HepG2 (cell line): ENCODE data around the gene CYB5A. TPM values are rescaled to one million over a fixed set of nuclear protein-coding genes. Genes with fewer than 3 reads are reported as not detected.

ENCODE experiments used
- BCL3 ChIP-seq: sonication (generic); formaldehyde crosslinking; IDR thresholded peaks from 2 replicates; pipeline ENCODE4 v1.5.1; 2020; ENCODE audit warnings: mild to moderate bottlenecking, missing genetic modification reagents, moderate library complexity
- CSRNP2 ChIP-seq: sonication (generic); formaldehyde crosslinking; conservative IDR thresholded peaks from 2 replicates; pipeline ENCODE4 v1.8.0; 2022; ENCODE audit warnings: low read depth, missing genetic modification reagents
- GTF3A ChIP-seq: sonication (generic); formaldehyde crosslinking; conservative IDR thresholded peaks from 2 replicates; pipeline ENCODE4 v1.4.0; 2020; ENCODE audit warnings: mild to moderate bottlenecking, missing genetic modification reagents
- KAT2B ChIP-seq: fragments of 150-350 bp; IDR thresholded peaks from 2 replicates; pipeline ENCODE4 v1.6.1; 2014; ENCODE audit warnings: low read depth, low read length, borderline replicate concordance
- ZNF34 ChIP-seq: sonication (generic); formaldehyde crosslinking; IDR thresholded peaks from 2 replicates; pipeline ENCODE4 v1.4.0; 2020; ENCODE audit warnings: mild to moderate bottlenecking, missing genetic modification reagents, borderline replicate concordance
- polyA plus RNA-seq, 8 experiments: library from polyadenylated mRNA; depleted of rRNA in 3 of 8; stranded (reverse) in 7 of 8; unstranded in 1 of 8; fragments of >200 nt; fragmentation: Illumina TruSeq in 4 of 8; extraction: Trizol in 4 of 8; gene quantifications; 2 replicates each; pipeline versions ENCODE4 v1.2.1 to v1.2.3, GENCODE V29; 2011 to 2016; ENCODE audit warnings: low read depth in 4 of 8, missing spikeins in 1 of 8, mixed read lengths in 1 of 8; ENCODE audit not compliant: insufficient read depth in 1 of 8
- total RNA-seq, 5 experiments: library from RNA; depleted of rRNA; stranded (reverse); fragments of >200 nt; fragmentation: Illumina TruSeq; extraction: Trizol; gene quantifications; 2 replicates each; pipeline ENCODE4 v1.2.3, GENCODE V29; 2016; ENCODE audit warnings: low read depth in 1 of 5
- TF ChIP-seq, protein P1 (sequence below): sonication (generic); formaldehyde crosslinking; IDR thresholded peaks from 2 replicates; pipeline ENCODE4 v1.5.1; 2020; ENCODE audit warnings: missing genetic modification reagents, mild to moderate bottlenecking, borderline replicate concordance
- TF ChIP-seq, protein P2 (sequence below), 2 experiments: sonication (generic) in 1 of 2; formaldehyde crosslinking in 1 of 2; IDR thresholded peaks; 2 replicates each; pipeline versions ENCODE4 v1.4.0 to v1.6.1; 2016 to 2020; ENCODE audit warnings: borderline replicate concordance in 1 of 2, low read depth in 1 of 2, mild to moderate bottlenecking in 1 of 2, missing genetic modification reagents in 1 of 2
- TF ChIP-seq, protein P3 (sequence below): sonication (generic); formaldehyde crosslinking; IDR thresholded peaks from 2 replicates; pipeline ENCODE4 v1.4.0; 2020; ENCODE audit warnings: missing genetic modification reagents

Gene CYB5A
- total and polyA plus RNA-seq, 2 of the 13 experiments (the other 11 are each of a cell fraction or from before 2014, with no cell fraction given) = 215 to 356 TPM

GRCh38 chr18:74277296-74277695 lies 14.5 kb downstream of the CYB5A start (continued):
- no peak for TF ChIP-seq CSRNP2 (CRISPR knock-in tag)
- TF ChIP-seq, protein P1, sequence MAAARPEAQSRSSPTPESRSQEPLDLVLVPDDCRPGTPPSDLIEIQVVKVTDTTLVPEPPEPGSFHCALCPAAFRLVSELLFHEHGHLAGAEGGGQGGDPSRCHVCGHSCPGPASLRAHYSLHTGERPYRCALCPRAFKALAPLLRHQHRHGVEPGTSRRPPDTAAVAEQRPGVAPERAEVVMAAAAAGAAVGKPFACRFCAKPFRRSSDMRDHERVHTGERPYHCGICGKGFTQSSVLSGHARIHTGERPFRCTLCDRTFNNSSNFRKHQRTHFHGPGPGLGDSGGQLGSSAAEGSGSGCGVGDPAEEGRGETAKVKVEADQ = no peak
- TF ChIP-seq KAT2B = no peak
- TF ChIP-seq, protein P2, sequence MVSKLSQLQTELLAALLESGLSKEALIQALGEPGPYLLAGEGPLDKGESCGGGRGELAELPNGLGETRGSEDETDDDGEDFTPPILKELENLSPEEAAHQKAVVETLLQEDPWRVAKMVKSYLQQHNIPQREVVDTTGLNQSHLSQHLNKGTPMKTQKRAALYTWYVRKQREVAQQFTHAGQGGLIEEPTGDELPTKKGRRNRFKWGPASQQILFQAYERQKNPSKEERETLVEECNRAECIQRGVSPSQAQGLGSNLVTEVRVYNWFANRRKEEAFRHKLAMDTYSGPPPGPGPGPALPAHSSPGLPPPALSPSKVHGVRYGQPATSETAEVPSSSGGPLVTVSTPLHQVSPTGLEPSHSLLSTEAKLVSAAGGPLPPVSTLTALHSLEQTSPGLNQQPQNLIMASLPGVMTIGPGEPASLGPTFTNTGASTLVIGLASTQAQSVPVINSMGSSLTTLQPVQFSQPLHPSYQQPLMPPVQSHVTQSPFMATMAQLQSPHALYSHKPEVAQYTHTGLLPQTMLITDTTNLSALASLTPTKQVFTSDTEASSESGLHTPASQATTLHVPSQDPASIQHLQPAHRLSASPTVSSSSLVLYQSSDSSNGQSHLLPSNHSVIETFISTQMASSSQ (IDR thresholded peaks at IDR 0.05; ENCODE audit: low read depth) = no peak
- TF ChIP-seq, protein P2 (CRISPR knock-in tag; IDR thresholded peaks at IDR 0.05; ENCODE audit: borderline replicate concordance) = no peak
- TF ChIP-seq BCL3 (CRISPR knock-in tag) = no peak
- no peak for TF ChIP-seq GTF3A
- TF ChIP-seq, protein P3, sequence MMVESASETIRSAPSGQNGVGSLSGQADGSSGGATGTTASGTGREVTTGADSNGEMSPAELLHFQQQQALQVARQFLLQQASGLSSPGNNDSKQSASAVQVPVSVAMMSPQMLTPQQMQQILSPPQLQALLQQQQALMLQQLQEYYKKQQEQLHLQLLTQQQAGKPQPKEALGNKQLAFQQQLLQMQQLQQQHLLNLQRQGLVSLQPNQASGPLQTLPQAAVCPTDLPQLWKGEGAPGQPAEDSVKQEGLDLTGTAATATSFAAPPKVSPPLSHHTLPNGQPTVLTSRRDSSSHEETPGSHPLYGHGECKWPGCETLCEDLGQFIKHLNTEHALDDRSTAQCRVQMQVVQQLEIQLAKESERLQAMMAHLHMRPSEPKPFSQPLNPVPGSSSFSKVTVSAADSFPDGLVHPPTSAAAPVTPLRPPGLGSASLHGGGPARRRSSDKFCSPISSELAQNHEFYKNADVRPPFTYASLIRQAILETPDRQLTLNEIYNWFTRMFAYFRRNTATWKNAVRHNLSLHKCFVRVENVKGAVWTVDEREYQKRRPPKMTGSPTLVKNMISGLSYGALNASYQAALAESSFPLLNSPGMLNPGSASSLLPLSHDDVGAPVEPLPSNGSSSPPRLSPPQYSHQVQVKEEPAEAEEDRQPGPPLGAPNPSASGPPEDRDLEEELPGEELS (CRISPR knock-in tag) = no peak
- TF ChIP-seq ZNF34 = no peak
